ENCODE data around the gene CTNS. TPM values are rescaled to one million over a fixed set of nuclear protein-coding genes. Genes with fewer than 3 reads are reported as not detected.

The CTNS gene
- total and polyA plus RNA-seq, 2 donors from 2014 or later = 11.9 to 15.7 TPM

DNA sequence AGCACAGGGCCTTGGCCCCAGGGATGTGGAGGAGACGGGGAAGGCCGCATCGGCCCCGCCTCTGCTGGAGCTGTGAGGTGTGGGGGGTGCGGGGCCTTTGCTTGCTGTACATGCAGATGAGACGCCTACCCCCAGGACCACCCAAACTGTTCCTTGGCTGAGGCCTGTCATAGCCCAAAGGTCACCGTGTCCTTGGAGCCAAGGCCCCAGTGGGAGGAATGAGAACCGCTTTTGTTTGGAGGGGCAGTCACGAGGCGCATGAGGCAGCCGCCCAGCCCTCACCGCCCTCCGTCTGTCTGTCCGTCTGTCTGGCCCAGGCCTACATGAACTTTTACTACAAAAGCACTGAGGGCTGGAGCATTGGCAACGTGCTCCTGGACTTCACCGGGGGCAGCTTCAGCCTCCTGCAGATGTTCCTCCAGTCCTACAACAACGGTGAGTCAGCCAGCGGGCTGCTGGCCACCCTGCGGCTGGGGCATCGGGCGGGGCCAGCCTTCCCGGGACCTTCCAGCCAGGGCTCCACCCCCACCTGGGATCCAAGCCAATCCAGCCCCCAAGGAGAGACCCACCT lies 23.1 kb downstream of the CTNS start:
- no peaks in the 10 kb centered on the region for H3K9me3 ChIP-seq (ENCODE audit: control insufficient read depth in 2 of 3, insufficient read depth in 1 of 3, low read length in 3 of 3)
- no peak overlapping the region for H3K9ac ChIP-seq (ENCODE audit: low read length in 3 of 3)
- peaks cover 0 to 9% (median 6%) of the 10 kb centered on the region in 3 donors for H3K36me3 ChIP-seq (ENCODE audit: control insufficient read depth in 2 of 3, insufficient read depth in 3 of 3, low read length in 3 of 3)
- peaks cover 0 to 12% (median 9%) of the 10 kb centered on the region in 3 donors for H3K4me1 ChIP-seq (ENCODE audit: control insufficient read depth in 2 of 3, insufficient read depth in 2 of 3, low read depth in 1 of 3, low read length in 3 of 3)
- peak in 2 of 5 donors; percentile 43 to 90 for DNase-seq
- TF ChIP-seq, protein P1, sequence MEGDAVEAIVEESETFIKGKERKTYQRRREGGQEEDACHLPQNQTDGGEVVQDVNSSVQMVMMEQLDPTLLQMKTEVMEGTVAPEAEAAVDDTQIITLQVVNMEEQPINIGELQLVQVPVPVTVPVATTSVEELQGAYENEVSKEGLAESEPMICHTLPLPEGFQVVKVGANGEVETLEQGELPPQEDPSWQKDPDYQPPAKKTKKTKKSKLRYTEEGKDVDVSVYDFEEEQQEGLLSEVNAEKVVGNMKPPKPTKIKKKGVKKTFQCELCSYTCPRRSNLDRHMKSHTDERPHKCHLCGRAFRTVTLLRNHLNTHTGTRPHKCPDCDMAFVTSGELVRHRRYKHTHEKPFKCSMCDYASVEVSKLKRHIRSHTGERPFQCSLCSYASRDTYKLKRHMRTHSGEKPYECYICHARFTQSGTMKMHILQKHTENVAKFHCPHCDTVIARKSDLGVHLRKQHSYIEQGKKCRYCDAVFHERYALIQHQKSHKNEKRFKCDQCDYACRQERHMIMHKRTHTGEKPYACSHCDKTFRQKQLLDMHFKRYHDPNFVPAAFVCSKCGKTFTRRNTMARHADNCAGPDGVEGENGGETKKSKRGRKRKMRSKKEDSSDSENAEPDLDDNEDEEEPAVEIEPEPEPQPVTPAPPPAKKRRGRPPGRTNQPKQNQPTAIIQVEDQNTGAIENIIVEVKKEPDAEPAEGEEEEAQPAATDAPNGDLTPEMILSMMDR (IDR thresholded peaks at IDR 0.05; ENCODE audit: borderline replicate concordance, extremely low read depth, insufficient read depth) = no peak
- peak overlapping the region; percentile 54 to 83 for H3K27ac ChIP-seq (ENCODE audit: low read depth in 2 of 2, low read length in 2 of 2)
- H3K27me3 ChIP-seq (ENCODE audit: control insufficient read depth, insufficient read depth, low read length) = no peaks in the 10 kb centered on the region
- FAIRE-seq = no peak
- H3K4me3 ChIP-seq (ENCODE audit: low read length in 3 of 3) = no peak overlapping the region
- intact Hi-C loops (cut with DNase I) = no loop called here

DNA sequence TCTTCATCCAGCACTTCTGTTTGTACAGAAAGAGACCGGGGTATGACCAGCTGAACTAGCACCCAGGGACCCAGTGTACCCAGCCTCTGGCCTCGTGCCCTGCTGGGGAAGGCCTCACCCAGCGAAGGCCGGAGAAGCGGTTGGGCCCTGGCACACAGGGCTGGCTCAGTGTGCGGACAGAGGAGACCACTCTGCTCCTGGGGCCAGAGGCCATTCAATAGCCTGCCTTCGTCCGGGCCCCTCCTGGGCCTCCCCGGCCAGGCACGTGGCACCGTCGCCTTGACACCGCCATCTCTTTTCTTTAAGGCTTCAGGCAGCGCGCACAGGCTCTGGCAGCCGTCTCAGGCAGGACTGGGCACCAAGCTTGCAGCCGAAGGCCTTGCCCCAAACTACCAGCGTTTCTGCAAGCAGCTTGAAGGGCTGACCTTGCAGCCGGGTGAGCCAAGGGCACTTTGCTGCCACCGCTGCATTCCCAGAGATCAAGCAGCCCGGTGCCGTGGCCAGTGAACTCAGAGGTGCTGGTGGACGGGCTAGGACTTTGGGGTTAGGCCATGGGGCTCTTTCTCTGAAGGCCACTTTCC lies 23.8 kb downstream of the CTNS start:
- Histone ChIP-seq H3K9me3 (ENCODE audit: control insufficient read depth in 2 of 3, insufficient read depth in 1 of 3, low read length in 3 of 3) (no peaks in the 10 kb centered on the region), H3K4me3 (ENCODE audit: low read length in 3 of 3) (no peak overlapping the region), H3K27ac (ENCODE audit: low read depth in 2 of 2, low read length in 2 of 2) (peak overlapping the region; percentile 29 to 83), H3K27me3 (ENCODE audit: control insufficient read depth, insufficient read depth, low read length) (no peaks in the 10 kb centered on the region), H3K4me1 (ENCODE audit: control insufficient read depth in 2 of 3, insufficient read depth in 2 of 3, low read depth in 1 of 3, low read length in 3 of 3) (peaks cover 0 to 12% (median 9%) of the 10 kb centered on the region in 3 donors), H3K9ac (ENCODE audit: low read length in 3 of 3) (no peak overlapping the region), H3K36me3 (ENCODE audit: control insufficient read depth in 2 of 3, insufficient read depth in 3 of 3, low read length in 3 of 3) (peaks cover 0 to 9% (median 7%) of the 10 kb centered on the region in 3 donors)
- TF ChIP-seq, protein P1 (IDR thresholded peaks at IDR 0.05; ENCODE audit: borderline replicate concordance, extremely low read depth, insufficient read depth) = no peak
- intact Hi-C loops (cut with DNase I) = no loop called here
- DNase-seq (no peak), FAIRE-seq (no peak)

DNA sequence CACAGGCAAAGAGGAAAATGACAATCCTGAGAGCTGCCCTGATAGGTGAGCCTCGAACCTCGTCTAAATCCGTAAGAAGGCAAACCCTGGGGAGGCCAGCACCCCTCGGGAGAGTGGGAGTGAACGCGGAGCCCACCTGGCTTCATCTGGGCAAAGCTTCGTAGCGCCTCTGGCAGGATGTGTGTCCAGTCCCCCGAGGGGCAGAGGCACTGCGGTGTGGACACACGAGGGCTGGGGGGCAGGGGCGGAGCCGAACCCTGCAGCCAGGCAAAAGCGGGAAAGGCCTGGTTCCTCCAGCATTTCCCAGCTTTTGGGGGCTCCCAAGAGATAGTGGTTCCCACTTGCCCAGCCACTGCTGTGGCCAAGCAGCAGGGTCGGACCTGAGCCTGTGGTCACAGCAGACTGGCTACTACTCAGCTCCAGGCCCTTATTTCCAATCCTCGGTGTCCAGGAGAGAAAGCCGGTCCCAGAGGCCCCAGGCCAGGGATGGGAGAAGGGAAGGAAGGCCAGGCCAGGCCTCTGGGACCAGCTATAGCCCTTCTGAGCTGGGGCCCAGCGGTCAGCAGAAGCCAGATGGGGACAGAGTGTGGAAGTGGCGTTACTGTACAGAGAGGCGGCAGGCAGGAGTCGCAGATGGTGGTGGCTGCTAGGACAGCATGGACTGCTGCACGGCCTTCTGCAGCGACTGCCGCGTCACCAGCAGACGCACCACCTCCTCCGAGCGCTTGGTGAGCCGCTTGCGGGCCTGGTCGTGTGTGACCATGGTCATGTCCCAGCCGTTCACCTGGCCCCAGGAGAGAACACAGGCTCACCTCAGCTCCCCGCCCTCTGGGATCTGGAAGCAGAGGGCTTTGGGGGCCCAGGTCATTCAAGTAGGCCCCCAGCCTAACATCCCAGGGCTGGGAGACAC lies 26.8 kb downstream of the CTNS start:
- Histone ChIP-seq H3K4me1 (ENCODE audit: control insufficient read depth in 2 of 3, insufficient read depth in 2 of 3, low read depth in 1 of 3, low read length in 3 of 3) (peaks cover 0 to 26% (median 16%) of the 10 kb centered on the region in 3 donors), H3K36me3 (ENCODE audit: control insufficient read depth in 2 of 3, insufficient read depth in 3 of 3, low read length in 3 of 3) (peaks cover 0 to 9% (median 7%) of the 10 kb centered on the region in 3 donors), H3K4me3 (ENCODE audit: low read length in 3 of 3) (no peak overlapping the region), H3K27me3 (ENCODE audit: control insufficient read depth, insufficient read depth, low read length) (no peaks in the 10 kb centered on the region), H3K9ac (ENCODE audit: low read length in 3 of 3) (no peak overlapping the region), H3K9me3 (ENCODE audit: control insufficient read depth in 2 of 3, insufficient read depth in 1 of 3, low read length in 3 of 3) (no peaks in the 10 kb centered on the region), H3K27ac (ENCODE audit: low read depth in 2 of 2, low read length in 2 of 2) (no peak overlapping the region)
- TF ChIP-seq, protein P1 (IDR thresholded peaks at IDR 0.05; ENCODE audit: borderline replicate concordance, extremely low read depth, insufficient read depth) = no peak
- DNase-seq (no peak), FAIRE-seq (no peak)
- intact Hi-C loops (cut with DNase I) = no loop called here

All from kidney (tissue), 14 donors.